ENCODE measurements around the gene CNOT11.
"Not testable (repeated sequence)": the region's sequence is repeated elsewhere in the genome, so short reads cannot be mapped to it uniquely, and the experiment has no call there.

The CNOT11 gene

DNA sequence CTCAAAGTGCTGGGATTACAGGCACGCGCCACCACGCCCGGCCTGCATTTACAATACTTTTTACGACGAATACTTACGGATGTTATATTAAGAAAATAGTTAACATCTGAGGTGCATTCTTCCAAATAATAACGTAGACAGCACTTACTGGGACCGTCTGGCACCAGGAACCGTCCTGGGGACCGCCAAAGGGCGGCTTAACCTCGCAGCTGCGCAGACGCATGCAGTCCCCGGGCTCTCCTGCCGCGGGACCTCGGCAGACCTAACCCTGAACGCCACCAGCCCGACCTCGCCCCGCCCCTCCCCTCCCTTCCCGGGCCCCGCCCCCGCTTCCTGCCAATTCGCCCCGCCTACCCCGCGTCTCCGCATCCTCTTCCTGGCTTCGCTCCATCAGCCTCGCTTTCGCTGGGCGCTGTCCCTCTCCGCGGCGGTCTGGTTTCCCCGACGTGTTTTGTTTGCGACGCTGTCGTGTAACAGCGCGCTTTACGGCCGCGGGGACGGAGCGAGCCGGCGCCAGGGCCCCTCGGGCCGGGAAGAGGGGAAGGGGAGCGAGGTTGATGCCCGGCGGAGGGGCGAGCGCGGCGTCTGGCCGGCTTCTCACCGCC lies at the start of gene CNOT11:
Gene CNOT11 (plus strand): TSS at position 479 of the 605 bp plus-strand sequence. CDS start 79 bp downstream, at position 558.
- peak; percentile 99 for DNase-seq

DNA sequence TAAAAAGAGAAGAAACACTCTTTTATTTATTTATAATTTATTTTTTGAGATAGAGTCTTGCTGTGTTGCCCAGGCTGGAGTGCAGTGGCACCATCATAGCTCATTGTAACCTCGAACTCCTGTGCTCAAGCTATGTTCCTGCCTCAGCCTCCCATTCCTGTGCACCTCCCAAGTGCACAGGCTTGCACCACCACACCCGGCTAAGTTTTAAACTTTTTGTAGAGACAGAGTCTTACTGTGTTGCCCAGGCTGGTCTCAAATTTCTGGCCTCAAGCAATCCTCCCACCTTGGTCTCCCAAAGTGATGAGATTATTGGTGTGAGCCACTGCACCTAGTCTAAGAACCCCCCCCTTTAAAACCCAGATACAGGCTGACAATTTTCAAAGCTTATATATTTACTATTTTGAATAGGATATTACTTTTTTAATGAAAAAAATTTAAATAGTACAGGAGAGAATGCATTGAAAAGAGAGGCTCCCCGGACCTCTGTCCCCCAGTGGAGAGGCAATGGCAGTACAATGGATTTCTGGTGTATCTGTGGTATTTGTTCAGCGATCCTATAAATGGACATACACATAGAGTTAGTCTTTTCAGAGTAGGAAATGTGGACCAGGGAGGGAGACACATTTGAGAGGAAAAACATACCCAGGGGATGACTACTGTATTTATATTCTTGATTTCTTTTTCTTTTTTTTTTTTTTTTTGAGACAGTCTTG lies 48.1 kb upstream of the CNOT11 start:
- no peak for DNase-seq

DNA sequence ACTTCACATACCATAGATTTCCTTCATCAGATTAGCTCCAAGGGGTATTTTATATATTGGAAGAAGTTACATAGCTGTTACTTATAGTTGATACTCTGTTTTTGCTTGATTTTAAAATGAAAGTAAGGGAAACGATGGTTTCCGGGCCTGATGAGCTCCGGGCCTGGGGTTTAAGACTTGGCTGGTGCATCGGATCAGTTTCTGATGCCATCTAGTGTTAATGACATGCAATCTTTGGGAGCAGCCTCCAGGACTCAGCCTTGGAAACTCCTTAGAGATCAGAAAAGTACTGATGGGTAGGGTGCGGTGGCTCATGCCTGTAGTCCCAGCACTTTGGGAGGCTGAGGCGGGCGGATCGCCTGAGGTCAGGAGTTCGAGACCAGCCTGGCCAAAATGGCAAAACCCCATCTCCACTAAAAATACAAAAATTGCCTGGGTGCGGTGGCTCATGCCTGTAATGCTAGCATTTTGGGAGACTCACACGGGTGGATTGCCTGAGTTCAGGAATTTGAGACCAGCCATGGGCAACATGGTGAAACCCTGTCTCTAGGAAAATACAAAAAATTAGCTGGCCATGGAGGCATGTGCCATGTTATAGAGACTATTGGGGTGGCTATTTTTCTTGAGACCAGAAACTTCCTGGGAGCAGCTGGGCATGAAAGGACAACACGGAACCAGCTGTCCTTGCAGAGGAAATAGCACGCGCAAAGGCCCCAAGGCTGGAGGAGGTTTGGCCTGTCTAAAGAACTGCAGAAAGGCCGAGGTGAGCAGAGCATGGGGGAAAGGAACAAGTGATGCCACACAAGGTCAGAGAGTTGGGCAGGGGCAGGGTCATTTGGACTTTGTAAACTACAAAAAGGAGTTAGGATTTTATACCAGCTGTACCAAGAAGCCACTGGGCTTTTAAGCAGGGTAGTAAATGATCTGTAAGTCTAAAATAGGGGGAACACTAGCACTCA lies 46.9 kb upstream of the CNOT11 start:
- peak; percentile 60 for DNase-seq

DNA sequence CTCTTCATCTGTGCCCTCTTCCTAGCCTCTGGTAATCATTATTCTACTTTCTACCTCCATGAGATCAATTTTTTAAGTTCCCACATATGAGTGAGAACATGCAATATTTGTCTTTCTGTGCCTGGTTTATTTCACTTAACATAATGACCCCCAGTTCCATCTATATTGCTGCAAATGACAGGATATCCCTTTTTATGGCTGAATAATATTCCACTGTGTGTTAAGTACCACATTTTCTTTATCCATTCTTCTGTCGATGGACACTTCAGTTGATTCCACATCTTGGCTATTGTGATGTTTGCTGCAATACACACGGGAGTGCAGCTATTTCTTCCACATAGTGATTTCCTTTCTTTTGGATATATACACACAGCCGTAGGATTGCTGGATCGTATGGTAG lies 43.9 kb upstream of the CNOT11 start:
- no peak for DNase-seq

DNA sequence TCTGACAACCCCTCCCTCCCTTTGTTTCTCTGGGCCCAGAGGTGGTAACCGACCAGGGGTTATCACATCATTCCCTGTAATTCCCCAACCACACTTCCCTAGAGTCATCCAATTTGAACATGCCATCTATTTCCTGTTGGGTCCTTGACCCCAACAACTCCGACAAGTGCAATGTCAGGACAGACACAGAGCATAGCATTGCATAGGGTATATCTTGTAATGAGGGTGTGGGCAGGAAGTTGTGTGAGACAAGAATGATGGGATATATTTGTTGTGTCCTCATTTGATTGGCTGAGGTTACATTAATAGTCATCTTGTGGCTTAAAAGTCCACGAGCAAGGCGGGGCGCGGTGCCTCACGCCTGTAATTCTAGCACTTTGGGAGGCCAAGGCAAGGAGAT lies 33.4 kb upstream of the CNOT11 start:
- DNase-seq, result no peak

DNA sequence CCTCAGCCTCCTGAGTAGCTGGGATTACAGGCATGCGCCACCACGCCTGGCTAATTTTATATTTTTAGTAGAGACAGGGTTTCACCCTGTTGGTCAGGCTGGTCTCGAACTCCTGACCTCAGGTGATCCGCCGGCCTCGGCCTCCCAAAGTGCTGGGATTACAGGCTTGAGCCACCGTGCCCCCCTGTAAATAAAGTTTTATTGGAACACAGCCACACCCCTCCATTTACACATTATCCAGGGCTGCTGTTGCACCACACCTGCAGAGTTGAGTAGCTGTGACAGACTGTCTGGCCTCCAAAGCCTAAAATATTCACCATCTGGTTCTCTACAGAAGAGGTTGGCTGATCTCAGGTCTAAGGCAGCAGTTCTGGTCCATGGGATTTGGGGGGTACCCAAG lies 32.6 kb upstream of the CNOT11 start:
- DNase-seq, result not testable (repeated sequence)

DNA sequence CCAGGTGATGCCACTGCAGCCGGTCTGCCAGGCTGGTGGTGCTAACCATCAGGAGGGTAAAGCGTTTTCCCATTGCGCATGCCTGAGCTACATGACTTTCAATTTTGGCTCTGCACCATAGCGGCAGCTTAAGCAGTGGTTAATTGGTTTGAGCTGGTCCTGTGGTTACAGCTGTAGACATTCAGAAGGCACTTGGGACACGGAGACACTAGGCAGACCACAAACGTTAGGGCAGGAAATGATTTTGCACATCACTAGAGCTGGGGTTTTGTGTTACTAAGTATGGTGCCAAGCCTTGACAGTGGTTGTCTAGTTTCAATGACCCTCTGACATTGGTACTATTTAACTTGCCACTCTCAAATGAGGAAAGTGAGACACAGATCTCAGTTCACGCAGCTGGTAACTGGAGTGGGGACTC lies 28.9 kb upstream of the CNOT11 start:
- DNase-seq, result peak; percentile 63

DNA sequence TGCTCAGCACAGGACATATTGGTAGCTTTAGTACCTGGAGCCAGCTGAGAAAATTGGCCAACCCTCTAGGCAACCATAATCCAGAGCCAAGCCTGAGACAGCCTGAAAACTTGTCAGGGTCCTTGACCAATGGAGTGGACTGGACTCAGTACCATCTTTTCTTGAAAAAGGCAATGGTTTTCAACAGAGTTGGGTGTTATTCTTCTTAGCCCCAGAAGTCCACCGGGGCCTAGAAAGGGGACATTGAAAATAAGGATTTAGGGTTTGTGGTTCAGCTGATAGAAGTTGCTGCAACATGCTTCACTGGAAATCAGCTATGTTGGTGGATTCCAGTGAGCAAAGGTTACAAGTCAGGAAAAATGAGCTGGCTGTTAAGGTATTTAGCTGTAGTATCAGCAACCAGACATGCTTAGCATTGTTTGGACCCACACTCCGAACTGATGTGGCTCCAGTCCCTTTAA lies 22.1 kb upstream of the CNOT11 start:
- no peak for DNase-seq

DNA sequence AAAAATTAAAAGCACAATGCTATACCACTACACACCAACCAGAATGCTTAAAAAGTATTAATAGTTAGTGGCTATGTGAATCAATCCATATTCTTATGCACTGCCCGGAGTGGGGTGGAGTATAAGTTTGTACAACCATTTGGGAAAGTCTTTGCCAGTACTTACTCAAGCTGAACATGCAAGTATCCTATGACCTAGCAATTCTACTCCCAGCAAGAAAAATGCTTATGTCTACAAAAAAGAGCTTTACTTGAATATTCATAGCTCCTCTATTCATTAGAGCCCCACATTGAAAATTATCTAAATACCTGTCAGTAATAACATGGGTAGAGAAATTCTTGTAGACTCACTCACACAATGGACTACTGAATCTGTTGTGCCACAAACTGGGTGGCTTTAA lies 21.4 kb upstream of the CNOT11 start:
- no peak for DNase-seq

DNA sequence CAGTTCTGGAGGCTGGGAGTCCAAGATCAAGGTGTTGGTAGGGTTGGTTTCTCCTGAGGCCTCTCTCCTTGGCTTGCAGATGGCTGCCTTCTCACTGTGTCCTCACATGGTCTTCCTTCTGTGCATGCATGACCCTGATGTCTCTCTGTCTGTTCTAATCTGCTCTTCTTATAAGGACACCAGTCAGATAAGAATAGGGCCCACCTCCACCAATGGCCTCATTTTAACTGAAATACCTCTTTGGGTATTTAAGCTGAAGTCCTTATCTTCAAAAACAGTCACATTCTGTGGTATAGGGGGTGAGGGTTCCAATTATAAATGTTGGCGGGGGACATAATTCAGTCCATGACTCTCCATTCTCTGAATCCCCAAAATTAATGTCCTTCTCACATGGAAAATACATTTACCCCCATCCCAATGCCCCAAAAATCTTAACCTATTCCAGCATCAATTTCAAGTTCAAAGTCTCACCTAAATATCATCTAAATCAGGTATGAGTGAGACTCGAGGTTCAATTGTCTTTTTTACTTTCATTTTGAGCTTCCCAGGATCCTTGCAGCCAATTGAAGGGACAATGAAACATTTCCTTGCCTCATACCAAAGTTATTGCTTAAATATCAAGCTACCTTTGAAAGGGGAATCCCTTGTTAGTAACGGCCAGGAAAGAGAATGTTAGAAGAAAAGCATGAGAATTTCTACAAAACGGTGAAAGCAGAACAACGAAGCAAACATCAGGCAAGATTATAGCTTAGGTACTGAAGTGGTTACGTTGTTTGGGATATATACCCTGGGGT lies 20.6 kb upstream of the CNOT11 start:
- DNase-seq, result no peak

DNA sequence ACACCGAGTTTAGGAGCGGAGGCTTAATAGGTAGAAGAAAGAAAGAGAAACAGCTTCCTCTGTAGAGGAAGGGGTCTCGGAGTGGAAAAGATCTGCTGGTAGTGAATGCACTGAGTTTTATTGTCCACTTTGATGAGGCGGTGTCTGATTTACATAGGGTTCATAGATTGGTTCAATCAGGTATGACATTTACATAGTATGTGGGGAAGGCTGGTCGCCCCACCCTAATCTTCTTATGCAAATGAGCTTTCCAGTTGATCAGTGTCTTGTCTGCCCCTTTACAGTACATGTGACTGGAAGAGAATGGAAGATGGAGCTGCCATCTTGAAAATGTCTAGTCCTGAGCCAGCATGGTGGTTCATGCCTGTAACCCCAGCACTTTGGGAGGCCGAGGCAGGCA lies 19.9 kb upstream of the CNOT11 start:
- no peak for DNase-seq

DNA sequence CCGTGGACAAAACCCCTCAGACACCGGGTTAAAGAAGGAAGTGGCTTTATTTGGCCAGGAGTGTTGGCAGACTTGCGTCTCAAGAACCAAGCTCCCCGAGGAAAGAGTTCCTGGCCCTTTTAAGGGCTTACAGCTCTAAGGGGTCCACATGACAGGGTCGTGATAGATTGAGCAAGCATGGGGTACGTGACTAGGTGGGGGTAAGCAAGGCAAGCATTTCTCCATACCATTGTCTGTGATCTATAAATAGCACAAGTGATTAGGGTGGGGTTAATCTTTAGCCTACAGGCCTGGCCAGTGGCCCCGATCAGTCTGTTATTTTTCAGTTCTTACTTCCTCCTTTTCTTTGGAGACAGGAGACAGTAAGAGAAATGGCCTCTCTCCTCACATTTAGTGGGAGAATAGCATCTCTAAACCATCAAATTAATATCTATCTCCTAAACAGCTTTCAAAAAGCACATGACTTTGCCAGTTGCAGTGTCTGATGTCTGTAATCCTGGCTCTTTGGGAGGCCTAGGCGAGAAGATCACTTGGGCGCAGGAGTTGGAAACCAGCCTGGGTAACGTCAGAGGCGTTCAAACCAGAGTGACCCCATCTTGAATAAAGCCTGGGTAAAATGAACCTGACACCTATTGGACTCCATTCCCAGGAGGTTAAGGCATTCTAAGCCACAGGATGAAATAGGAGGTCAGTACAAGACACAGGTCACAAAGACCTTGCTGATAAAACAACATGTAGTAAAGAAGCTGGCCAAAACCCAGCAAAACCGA lies 18.3 kb upstream of the CNOT11 start:
- DNase-seq, result no peak

DNA sequence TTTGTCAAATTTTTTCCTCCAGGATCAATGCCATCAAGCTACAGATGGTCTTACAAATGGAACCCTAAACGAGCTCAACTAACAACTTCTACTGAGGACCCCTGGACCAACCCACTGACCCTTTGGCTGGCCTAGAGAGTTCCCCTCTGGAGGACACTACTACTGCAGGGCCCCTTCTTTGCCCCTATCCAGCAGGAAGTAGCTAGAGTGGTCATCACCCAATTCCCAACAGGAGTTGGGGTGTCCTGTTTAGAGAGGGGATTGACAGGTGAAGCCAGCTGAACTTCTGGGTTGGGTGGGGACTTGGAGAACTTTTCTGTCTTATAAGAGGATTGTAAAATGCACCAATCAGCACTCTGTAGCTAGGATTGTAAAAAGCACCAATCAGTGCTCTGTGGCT lies 16.7 kb upstream of the CNOT11 start:
- DNase-seq, result not testable (repeated sequence)

DNA sequence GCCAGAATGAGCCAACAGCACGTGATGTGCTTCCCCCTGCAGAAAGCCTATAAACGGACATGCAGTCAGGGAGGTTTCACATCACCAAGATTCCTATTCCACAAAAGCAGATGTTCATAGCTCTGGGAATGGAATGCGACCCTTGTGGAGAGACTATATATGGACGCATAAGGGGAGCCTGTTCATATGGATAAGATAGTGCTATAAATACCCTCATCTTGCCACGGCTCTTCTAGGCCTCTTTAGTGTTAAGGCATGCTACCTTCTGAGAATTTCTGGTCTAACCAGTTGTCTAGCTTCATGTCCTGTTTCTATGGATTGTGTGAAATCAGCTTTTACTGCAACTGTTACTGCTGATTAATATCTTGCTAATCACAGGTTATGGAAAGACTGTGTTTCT lies 14.7 kb upstream of the CNOT11 start:
- DNase-seq, result not testable (repeated sequence)

DNA sequence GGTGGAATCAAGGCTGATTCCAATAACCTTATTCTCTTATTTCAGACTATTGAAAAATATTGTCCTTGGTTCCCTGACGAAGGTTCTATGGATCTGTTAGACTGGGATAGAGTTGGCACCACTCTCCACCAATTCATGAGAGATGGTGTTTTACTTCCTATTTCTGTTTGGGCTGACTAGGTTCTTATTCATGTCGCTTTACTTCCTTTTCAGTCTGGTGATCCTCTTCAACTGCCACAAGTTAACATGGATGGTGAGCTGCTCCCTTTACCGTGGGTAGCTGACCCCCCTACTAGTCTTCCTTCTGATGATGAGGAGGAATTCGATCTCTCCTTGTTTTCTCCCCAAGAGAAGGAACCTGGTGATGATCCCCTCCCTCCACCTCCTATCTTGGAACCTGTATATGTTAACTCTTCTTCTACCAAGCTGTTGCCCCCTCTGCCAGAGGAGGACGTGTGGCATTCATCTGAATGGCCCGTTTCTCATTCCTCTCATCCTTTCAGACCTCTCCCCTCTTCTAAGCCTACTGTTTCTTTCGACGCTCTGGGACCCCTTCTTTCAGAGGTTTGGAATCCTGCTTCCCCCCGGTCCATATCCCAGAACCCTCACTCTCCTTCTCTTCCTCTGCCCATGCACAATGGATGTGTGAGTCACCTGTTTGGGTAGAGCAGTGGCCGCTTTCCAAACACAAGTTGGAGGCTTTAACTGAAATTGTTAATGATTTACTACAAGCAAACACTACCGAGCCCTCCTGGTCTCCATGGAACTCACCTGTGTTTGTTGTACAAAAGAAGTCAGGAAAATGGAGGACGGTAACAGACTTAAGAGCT lies 13.5 kb upstream of the CNOT11 start:
- DNase-seq, result no peak

DNA sequence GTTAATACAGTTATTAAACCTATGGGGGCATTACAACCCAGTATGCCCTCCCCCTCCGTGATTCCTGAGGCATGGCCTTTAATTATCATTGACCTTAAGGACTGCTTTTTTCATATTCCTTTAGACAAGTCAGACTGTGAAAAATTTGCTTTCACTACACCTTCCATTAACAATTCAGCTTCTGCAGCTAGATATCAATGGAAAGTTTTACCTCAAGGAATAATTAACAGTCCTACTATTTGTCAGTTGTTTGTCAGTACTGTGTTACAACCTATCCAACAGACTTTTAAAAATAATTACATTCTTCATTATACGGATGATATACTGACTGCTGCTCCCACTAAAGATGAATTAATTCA lies 12.9 kb upstream of the CNOT11 start:
- DNase-seq, result not testable (repeated sequence)

DNA sequence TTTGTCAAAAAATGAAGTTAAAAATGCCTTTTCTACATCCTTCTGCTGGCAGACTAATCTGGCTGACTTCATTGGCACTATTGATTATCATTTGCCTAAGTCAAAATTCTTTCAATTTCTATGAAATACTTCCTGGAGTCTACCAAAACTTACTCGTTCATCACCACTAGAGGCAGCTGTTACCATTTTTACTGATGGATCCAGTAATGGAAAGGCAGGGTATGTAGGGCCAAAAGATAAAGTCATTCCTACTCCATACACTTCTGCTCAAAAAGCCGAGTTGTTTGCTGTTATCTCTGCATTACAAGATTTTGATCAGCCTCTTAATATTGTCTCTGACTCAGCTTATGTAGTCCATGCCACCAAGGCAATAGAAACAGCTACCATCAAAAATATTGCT lies 12.0 kb upstream of the CNOT11 start:
- not testable (repeated sequence) for DNase-seq

DNA sequence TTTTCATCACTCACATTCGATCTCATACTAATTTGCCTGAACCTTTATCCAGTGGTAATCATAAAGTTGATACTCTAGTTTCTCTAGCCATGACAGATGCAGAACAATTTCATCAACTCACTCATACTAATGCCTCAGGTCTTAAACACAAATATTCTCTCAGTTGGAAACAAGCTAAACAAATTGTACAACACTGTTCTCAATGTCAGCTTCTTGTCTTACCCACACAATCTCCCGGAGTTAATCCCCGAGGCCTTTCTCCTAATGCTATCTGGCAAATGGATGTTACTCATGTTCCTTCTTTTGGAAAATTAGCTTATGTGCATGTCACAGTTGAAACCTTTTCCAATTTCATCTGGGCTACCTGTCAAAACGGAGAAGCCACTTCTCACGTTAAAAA lies 11.5 kb upstream of the CNOT11 start:
- no peak for DNase-seq

DNA sequence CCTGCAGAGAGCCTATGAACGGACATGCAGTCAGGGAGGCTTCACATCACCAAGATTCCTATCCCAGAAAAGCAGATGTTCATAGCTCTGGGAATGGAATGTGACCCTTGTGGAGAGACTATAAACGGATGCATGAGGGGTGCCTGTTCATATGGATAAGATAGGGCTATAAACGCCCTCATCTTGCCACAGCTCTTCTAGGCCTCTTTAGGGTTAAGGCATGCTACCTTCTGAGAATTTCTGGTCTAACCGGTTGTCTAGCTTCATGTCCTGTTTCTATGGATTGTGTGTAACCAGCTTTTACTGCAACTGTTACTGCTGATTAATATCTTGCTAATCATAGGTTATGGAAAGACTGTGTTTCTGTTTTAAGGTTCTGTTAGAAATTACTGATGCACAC lies 8.3 kb upstream of the CNOT11 start:
- not testable (repeated sequence) for DNase-seq

DNA sequence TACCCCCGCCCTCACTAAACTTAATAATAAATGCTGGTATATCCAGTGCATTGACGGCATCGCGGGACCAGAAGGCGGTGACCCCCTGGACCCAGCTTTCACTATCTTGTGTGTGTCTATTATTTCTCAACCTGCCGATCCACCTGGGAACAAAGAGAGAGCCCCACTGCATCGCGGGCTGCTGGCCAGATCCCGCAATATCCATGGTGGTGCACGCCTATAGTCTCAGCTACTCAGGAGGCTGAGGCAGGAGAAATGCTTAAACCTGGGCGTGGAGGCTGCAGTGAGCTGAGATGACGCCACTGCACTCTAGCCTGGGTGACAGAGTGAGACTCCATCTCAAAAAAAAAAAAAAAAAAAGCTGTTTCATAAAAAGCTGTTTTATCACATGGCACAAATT lies 7.8 kb upstream of the CNOT11 start:
- not testable (repeated sequence) for DNase-seq

DNA sequence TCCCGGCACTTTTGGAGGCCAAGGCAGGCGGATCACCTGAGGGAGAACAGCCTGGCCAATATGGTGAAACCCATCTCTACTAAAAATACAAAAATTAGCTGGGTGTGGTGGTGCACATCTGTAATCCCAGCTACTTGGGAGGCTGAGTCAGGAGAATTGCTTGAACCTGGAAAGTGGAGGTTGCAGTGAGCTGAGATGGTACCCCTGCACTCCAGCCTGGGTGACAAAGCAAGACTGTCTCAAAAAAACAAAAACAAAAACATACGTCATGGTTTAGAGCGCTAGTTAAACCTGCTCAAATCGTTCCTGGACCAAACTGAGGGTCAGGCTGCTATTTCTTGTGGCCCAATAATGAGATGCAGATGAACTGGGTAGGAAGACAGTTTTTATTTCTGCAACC lies 7.2 kb upstream of the CNOT11 start:
- not testable (repeated sequence) for DNase-seq
